Liver (tissue), 9 donors: Measurements from ENCODE around the gene PRND. TPM values are rescaled to one million over a fixed set of nuclear protein-coding genes. Genes with fewer than 3 reads are reported as not detected.
"Not testable (repeated sequence)": the region's sequence is repeated elsewhere in the genome, so short reads cannot be mapped to it uniquely, and the experiment has no call there.

Experiments used
- DNase-seq: peaks from one replicate; pipeline ENCODE4 v3.0.0-alpha.2; 2017; ENCODE audit warnings: low spot score
- H3K27ac ChIP-seq, 2 donors: one replicate each; pipeline ENCODE4 v1.7.0; 2013; ENCODE audit warnings: inconsistent platforms in 2 of 2, low read length in 2 of 2, control low read depth in 1 of 2, low read depth in 1 of 2, mild to moderate bottlenecking in 1 of 2
- H3K27me3 ChIP-seq, 4 donors: one replicate each; pipeline versions ENCODE4 v1.6.1 to v1.7.0; 2013; ENCODE audit warnings: low read length in 3 of 4, inconsistent platforms in 1 of 4, mild to moderate bottlenecking in 1 of 4, moderate library complexity in 1 of 4; ENCODE audit not compliant: control insufficient read depth in 4 of 4, insufficient read depth in 4 of 4
- H3K36me3 ChIP-seq, 4 donors: one replicate each; pipeline versions ENCODE4 v1.6.1 to v1.7.0; 2013; ENCODE audit warnings: low read length in 3 of 4, mild to moderate bottlenecking in 3 of 4, low read depth in 1 of 4, moderate library complexity in 1 of 4; ENCODE audit not compliant: control insufficient read depth in 4 of 4, insufficient read depth in 3 of 4
- H3K4me1 ChIP-seq, 4 donors: one replicate each; pipeline versions ENCODE4 v1.6.1 to v1.7.0; 2013; ENCODE audit warnings: low read length in 3 of 4, mild to moderate bottlenecking in 3 of 4, moderate library complexity in 1 of 4; ENCODE audit not compliant: control insufficient read depth in 4 of 4, insufficient read depth in 4 of 4
- H3K4me3 ChIP-seq, 3 donors: one replicate each; pipeline versions ENCODE4 v1.6.1 to v1.7.0; 2013; ENCODE audit warnings: low read length in 3 of 3, control low read depth in 1 of 3, low read depth in 1 of 3, mild to moderate bottlenecking in 1 of 3
- H3K9ac ChIP-seq, 2 donors: one replicate each; pipeline ENCODE4 v1.7.0; 2013; ENCODE audit warnings: low read length in 2 of 2, mild to moderate bottlenecking in 2 of 2, moderate library complexity in 2 of 2, control low read depth in 1 of 2, low read depth in 1 of 2
- H3K9me3 ChIP-seq, 4 donors: one replicate each; pipeline versions ENCODE4 v1.6.1 to v1.7.0; 2013; ENCODE audit warnings: low read length in 3 of 4; ENCODE audit not compliant: control insufficient read depth in 4 of 4
- EGR1 ChIP-seq, 2 donors: IDR thresholded peaks; 2 replicates each; pipeline ENCODE4 v1.6.1; 2016 to 2018; ENCODE audit warnings: antibody characterized with exemption in 2 of 2, low read depth in 2 of 2
- FOXA1 ChIP-seq: IDR thresholded peaks from 2 replicates; pipeline ENCODE4 v1.6.1; 2016; ENCODE audit warnings: antibody characterized with exemption
- FOXA2 ChIP-seq: IDR thresholded peaks from 2 replicates; pipeline ENCODE4 v1.6.1; 2016; ENCODE audit warnings: antibody characterized with exemption
- GABPA ChIP-seq, 2 donors: IDR thresholded peaks in 1 of 2; conservative IDR thresholded peaks in 1 of 2; 2 replicates each; pipeline ENCODE4 v1.6.1; 2016; ENCODE audit warnings: antibody characterized with exemption in 2 of 2, mild to moderate bottlenecking in 1 of 2, moderate library complexity in 1 of 2
- HNF4A ChIP-seq, 2 donors: conservative IDR thresholded peaks; 2 replicates each; pipeline ENCODE4 v1.6.1; 2016; ENCODE audit warnings: antibody characterized with exemption in 2 of 2, mild to moderate bottlenecking in 2 of 2
- HNF4G ChIP-seq: IDR thresholded peaks from 2 replicates; pipeline ENCODE4 v1.6.1; 2016; ENCODE audit warnings: antibody characterized with exemption
- NR2F2 ChIP-seq: IDR thresholded peaks from 2 replicates; pipeline ENCODE4 v1.6.1; 2016; ENCODE audit warnings: antibody characterized with exemption
- RAD21 ChIP-seq, 2 donors: IDR thresholded peaks; 2 replicates each; pipeline ENCODE4 v1.6.1; 2016; ENCODE audit warnings: antibody characterized with exemption in 2 of 2, mild to moderate bottlenecking in 2 of 2
- RXRA ChIP-seq, 2 donors: IDR thresholded peaks; 2 replicates each; pipeline ENCODE4 v1.6.1; 2017 to 2018; ENCODE audit warnings: antibody characterized with exemption in 2 of 2, mild to moderate bottlenecking in 1 of 2
- SP1 ChIP-seq: IDR thresholded peaks from 2 replicates; pipeline ENCODE4 v1.6.1; 2018; ENCODE audit warnings: antibody characterized with exemption, mild to moderate bottlenecking
- TAF1 ChIP-seq: conservative IDR thresholded peaks from 2 replicates; pipeline ENCODE4 v1.6.1; 2016; ENCODE audit warnings: antibody characterized with exemption, mild to moderate bottlenecking
- YY1 ChIP-seq: IDR thresholded peaks from 2 replicates; pipeline ENCODE4 v1.6.1; 2016; ENCODE audit warnings: antibody characterized with exemption, mild to moderate bottlenecking
- WGBS: extraction: QIAGEN DNeasy Blood & Tissue Kit; methylation state at CpG from one replicate; pipeline ENCODE4 v1.1.7; 2013; 5-methylcytosine and 5-hydroxymethylcytosine counted together
- polyA plus RNA-seq, 2 donors: library from polyadenylated mRNA; stranded (reverse) in 1 of 2; unstranded in 1 of 2; fragments of 200-250 nt in 1 of 2; fragments of >200 nt in 1 of 2; fragmentation: Nextera tagmentation in 1 of 2; extraction: Ambion mirVana in 1 of 2; gene quantifications; one replicate each; pipeline versions ENCODE4 v1.2.1 to v1.2.3, GENCODE V29; 2013 to 2015
- total RNA-seq, 2 donors: library from RNA; depleted of rRNA; stranded (reverse); fragments of >200 nt; gene quantifications; one replicate each; pipeline ENCODE4 v1.2.3, GENCODE V29; 2014
- TF ChIP-seq, protein P1 (sequence below): fragments of 150-350 bp; IDR thresholded peaks from 2 replicates; pipeline ENCODE4 v1.5.1; 2017; ENCODE audit warnings: improper control_type of control experiment, low read depth, low read length; ENCODE audit not compliant: missing input control
- TF ChIP-seq, protein P2 (sequence below): IDR thresholded peaks from 2 replicates; pipeline ENCODE4 v1.6.1; 2016; ENCODE audit warnings: antibody characterized with exemption
- TF ChIP-seq, protein P3 (sequence below): IDR thresholded peaks from 2 replicates; pipeline ENCODE4 v1.6.1; 2016; ENCODE audit warnings: antibody characterized with exemption
- TF ChIP-seq, protein P4 (sequence below): IDR thresholded peaks from 2 replicates; pipeline ENCODE4 v1.6.1; 2016; ENCODE audit warnings: antibody characterized with exemption, mild to moderate bottlenecking
- donor health status: healthy.
- donor health status: healthy.
- donor health status: healthy.
- donor health status: healthy.
- donor health status: healthy.

PRND gene
- total and polyA plus RNA-seq, 4 donors, result 0.23 TPM; not detected in 3

DNA sequence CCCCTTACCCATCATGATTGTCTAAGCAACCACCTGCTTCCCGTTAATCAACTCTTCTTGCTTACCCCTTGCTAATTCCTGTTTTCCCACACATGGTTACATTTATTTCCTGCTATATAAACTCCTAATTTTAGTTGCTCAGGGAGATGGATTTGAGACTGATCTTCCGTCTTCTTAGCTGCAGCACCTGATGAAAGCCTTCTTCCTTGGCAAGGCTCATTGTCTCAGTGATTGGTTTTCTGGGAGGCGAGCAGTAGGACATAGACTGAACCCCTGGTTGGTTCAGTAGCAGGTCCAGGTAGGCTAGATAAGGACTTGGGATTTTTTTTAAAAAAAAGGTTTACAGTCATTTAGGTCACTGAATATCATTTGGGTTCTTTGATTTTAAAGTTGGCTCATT, 50.4 kb downstream of the PRND start:
- Histone ChIP-seq H3K9ac (no peak overlapping the region), H3K4me3 (no peak overlapping the region), H3K9me3 (no peaks in the 10 kb centered on the region), H3K4me1 (peaks cover 0 to 4% (median 0%) of the 10 kb centered on the region in 4 donors), H3K36me3 (no peaks in the 10 kb centered on the region), H3K27me3 (no peaks in the 10 kb centered on the region), H3K27ac (no peak overlapping the region)
- WGBS, result 92% methylated on average over 3 of the region's 3 CpGs
- TF ChIP-seq, protein P1, sequence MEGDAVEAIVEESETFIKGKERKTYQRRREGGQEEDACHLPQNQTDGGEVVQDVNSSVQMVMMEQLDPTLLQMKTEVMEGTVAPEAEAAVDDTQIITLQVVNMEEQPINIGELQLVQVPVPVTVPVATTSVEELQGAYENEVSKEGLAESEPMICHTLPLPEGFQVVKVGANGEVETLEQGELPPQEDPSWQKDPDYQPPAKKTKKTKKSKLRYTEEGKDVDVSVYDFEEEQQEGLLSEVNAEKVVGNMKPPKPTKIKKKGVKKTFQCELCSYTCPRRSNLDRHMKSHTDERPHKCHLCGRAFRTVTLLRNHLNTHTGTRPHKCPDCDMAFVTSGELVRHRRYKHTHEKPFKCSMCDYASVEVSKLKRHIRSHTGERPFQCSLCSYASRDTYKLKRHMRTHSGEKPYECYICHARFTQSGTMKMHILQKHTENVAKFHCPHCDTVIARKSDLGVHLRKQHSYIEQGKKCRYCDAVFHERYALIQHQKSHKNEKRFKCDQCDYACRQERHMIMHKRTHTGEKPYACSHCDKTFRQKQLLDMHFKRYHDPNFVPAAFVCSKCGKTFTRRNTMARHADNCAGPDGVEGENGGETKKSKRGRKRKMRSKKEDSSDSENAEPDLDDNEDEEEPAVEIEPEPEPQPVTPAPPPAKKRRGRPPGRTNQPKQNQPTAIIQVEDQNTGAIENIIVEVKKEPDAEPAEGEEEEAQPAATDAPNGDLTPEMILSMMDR, result no peak
- no peak for TF ChIP-seq NR2F2
- no peak for TF ChIP-seq EGR1 (IDR thresholded peaks at IDR 0.05; ENCODE audit: low read depth in 2 of 2)
- no peak for TF ChIP-seq RXRA (IDR thresholded peaks at IDR 0.05)
- TF ChIP-seq, protein P2, sequence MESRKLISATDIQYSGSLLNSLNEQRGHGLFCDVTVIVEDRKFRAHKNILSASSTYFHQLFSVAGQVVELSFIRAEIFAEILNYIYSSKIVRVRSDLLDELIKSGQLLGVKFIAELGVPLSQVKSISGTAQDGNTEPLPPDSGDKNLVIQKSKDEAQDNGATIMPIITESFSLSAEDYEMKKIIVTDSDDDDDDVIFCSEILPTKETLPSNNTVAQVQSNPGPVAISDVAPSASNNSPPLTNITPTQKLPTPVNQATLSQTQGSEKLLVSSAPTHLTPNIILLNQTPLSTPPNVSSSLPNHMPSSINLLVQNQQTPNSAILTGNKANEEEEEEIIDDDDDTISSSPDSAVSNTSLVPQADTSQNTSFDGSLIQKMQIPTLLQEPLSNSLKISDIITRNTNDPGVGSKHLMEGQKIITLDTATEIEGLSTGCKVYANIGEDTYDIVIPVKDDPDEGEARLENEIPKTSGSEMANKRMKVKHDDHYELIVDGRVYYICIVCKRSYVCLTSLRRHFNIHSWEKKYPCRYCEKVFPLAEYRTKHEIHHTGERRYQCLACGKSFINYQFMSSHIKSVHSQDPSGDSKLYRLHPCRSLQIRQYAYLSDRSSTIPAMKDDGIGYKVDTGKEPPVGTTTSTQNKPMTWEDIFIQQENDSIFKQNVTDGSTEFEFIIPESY, result no peak
- no peak for TF ChIP-seq RAD21 (IDR thresholded peaks at IDR 0.05)
- TF ChIP-seq HNF4A (conservative IDR thresholded peaks at IDR 0.05), result no peak
- TF ChIP-seq GABPA (IDR thresholded peaks at IDR 0.05 in 1 of 2, conservative IDR thresholded peaks at IDR 0.05 in 1 of 2), result no peak
- TF ChIP-seq YY1, result no peak
- no peak for TF ChIP-seq FOXA1
- TF ChIP-seq HNF4G, result no peak
- TF ChIP-seq, protein P3, sequence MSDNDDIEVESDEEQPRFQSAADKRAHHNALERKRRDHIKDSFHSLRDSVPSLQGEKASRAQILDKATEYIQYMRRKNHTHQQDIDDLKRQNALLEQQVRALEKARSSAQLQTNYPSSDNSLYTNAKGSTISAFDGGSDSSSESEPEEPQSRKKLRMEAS, result no peak
- no peak for TF ChIP-seq FOXA2
- TF ChIP-seq, protein P4, sequence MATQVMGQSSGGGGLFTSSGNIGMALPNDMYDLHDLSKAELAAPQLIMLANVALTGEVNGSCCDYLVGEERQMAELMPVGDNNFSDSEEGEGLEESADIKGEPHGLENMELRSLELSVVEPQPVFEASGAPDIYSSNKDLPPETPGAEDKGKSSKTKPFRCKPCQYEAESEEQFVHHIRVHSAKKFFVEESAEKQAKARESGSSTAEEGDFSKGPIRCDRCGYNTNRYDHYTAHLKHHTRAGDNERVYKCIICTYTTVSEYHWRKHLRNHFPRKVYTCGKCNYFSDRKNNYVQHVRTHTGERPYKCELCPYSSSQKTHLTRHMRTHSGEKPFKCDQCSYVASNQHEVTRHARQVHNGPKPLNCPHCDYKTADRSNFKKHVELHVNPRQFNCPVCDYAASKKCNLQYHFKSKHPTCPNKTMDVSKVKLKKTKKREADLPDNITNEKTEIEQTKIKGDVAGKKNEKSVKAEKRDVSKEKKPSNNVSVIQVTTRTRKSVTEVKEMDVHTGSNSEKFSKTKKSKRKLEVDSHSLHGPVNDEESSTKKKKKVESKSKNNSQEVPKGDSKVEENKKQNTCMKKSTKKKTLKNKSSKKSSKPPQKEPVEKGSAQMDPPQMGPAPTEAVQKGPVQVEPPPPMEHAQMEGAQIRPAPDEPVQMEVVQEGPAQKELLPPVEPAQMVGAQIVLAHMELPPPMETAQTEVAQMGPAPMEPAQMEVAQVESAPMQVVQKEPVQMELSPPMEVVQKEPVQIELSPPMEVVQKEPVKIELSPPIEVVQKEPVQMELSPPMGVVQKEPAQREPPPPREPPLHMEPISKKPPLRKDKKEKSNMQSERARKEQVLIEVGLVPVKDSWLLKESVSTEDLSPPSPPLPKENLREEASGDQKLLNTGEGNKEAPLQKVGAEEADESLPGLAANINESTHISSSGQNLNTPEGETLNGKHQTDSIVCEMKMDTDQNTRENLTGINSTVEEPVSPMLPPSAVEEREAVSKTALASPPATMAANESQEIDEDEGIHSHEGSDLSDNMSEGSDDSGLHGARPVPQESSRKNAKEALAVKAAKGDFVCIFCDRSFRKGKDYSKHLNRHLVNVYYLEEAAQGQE, result no peak
- no peak for TF ChIP-seq TAF1
- no peak for TF ChIP-seq SP1
- DNase-seq, result no peak

DNA sequence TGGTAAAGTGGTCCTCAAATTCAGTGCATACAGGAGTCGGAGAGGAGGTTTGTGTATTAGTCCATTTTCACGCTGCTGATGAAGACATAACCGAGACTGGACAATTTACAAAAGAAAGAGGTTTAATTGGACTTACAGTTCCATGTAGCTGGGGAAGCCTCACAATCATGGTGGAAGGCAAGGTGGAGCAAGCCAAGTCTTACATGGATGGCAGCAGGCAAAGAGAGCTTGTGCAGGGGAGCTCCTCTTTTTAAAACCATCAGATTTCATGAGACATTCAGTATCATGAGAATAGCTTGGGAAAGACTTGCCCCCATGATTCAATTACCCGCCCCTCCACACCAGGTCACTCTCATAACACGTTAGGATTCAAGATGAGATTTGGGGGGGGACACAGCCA, 51.3 kb downstream of the PRND start:
- WGBS, result 94% methylated on average over 5 of the region's 5 CpGs
- not testable (repeated sequence) for DNase-seq

More for the DNA sequence above, 51.3 kb downstream of the PRND start:
- not testable (repeated sequence) for H3K36me3 ChIP-seq, H3K27me3 ChIP-seq, H3K4me1 ChIP-seq, H3K27ac ChIP-seq, H3K4me3 ChIP-seq, H3K9ac ChIP-seq, H3K9me3 ChIP-seq
